HAP-1 (cell line): Measurements from ENCODE around the gene CIDEA.
"Not testable (repeated sequence)": the region's sequence is repeated elsewhere in the genome, so short reads cannot be mapped to it uniquely, and the experiment has no call there.

ENCODE experiments used
- DNase-seq, 2 experiments: peaks; one replicate each; pipeline ENCODE4 v3.0.0-alpha.2; 2016 to 2020; ENCODE audit warnings: low spot score in 2 of 2
- H3K27me3 ChIP-seq: fragments of 250-450 bp; sonication (Bioruptor Pico); 2 replicates; pipeline ENCODE4 v1.5.1; 2020; ENCODE audit warnings: low read depth, mild to moderate bottlenecking, moderate library complexity
- H3K36me3 ChIP-seq: fragments of 250-450 bp; sonication (Bioruptor Pico); replicated peaks from 2 replicates; pipeline ENCODE4 v1.5.1; 2020; ENCODE audit warnings: mild to moderate bottlenecking
- H3K4me1 ChIP-seq: fragments of 250-450 bp; sonication (Bioruptor Pico); 2 replicates; pipeline ENCODE4 v1.5.1; 2020; ENCODE audit warnings: mild to moderate bottlenecking
- H3K4me3 ChIP-seq: fragments of 250-450 bp; sonication (Bioruptor Pico); 2 replicates; pipeline ENCODE4 v1.5.1; 2020; ENCODE audit warnings: mild to moderate bottlenecking, moderate library complexity
- H3K9me3 ChIP-seq: fragments of 250-450 bp; sonication (Bioruptor Pico); 2 replicates; pipeline ENCODE4 v1.5.1; 2020; ENCODE audit warnings: mild to moderate bottlenecking, moderate library complexity
- in situ Hi-C: fragments of 300-500 bp; cut with MboI; formaldehyde crosslinking; loops from 3 replicates; pipeline ENCODE4 v1.14.3; 2020; ENCODE audit warnings: low sequenced_read_pairs, inconsistent platforms, mixed read lengths

CIDEA gene

GRCh38 chr18:12231040-12231882, 22.9 kb upstream of the CIDEA start:
- no peaks in the 10 kb centered on the region for H3K9me3 ChIP-seq
- H3K4me1 ChIP-seq, result no peaks in the 10 kb centered on the region
- no peaks in the 10 kb centered on the region for H3K27me3 ChIP-seq
- DNase-seq, result no peak
- in situ Hi-C loops, result no loop called here
- no peaks in the 10 kb centered on the region for H3K36me3 ChIP-seq
- no peak overlapping the region for H3K4me3 ChIP-seq

- no peak for DNase-seq
- Histone ChIP-seq H3K9me3 (no peaks in the 10 kb centered on the region), H3K36me3 (no peaks in the 10 kb centered on the region), H3K27me3 (no peaks in the 10 kb centered on the region), H3K4me1 (no peaks in the 10 kb centered on the region; the same call in 1 of the 2 replicates), H3K4me3 (no peak overlapping the region)
- in situ Hi-C loops, result no loop called here
Measured at GRCh38 chr18:12231986-12232385, 22.2 kb upstream of the CIDEA start.

- in situ Hi-C loops, result no loop called here
- Histone ChIP-seq H3K36me3 (no peaks in the 10 kb centered on the region), H3K27me3 (no peaks in the 10 kb centered on the region), H3K4me3 (no peak overlapping the region), H3K9me3 (no peaks in the 10 kb centered on the region), H3K4me1 (no peaks in the 10 kb centered on the region; the same call in 1 of the 2 replicates)
- no peak for DNase-seq
Measured at GRCh38 chr18:12233378-12233777, 20.8 kb upstream of the CIDEA start.

GRCh38 chr18:12234451-12235190, 19.5 kb upstream of the CIDEA start:
- Histone ChIP-seq H3K4me3 (no peak overlapping the region), H3K9me3 (no peaks in the 10 kb centered on the region), H3K27me3 (no peaks in the 10 kb centered on the region), H3K4me1 (no peaks in the 10 kb centered on the region; the same call in 1 of the 2 replicates), H3K36me3 (no peaks in the 10 kb centered on the region)
- in situ Hi-C loops, result no loop called here
- no peak for DNase-seq

- no peak overlapping the region for H3K4me3 ChIP-seq
- DNase-seq, result no peak
- peaks cover 11% of the 10 kb centered on the region; the same call in 1 of the 2 replicates for H3K27me3 ChIP-seq
- H3K9me3 ChIP-seq, result no peaks in the 10 kb centered on the region
- no peaks in the 10 kb centered on the region; the same call in 1 of the 2 replicates for H3K4me1 ChIP-seq
- in situ Hi-C loops, result no loop called here
- no peaks in the 10 kb centered on the region for H3K36me3 ChIP-seq
Measured at GRCh38 chr18:12236141-12236540, 18.0 kb upstream of the CIDEA start.

GRCh38 chr18:12236934-12237832, 17.0 kb upstream of the CIDEA start:
- Histone ChIP-seq H3K27me3 (peaks cover 16% of the 10 kb centered on the region; the same call in 1 of the 2 replicates), H3K36me3 (no peaks in the 10 kb centered on the region), H3K4me3 (no peak overlapping the region), H3K9me3 (no peaks in the 10 kb centered on the region), H3K4me1 (no peaks in the 10 kb centered on the region; the same call in 1 of the 2 replicates)
- peak; percentile 49 to 89 for DNase-seq
- in situ Hi-C loops, result no loop called here

- H3K4me1 ChIP-seq, result no peaks in the 10 kb centered on the region; the same call in 1 of the 2 replicates
- H3K9me3 ChIP-seq, result no peaks in the 10 kb centered on the region
- peaks cover 16% of the 10 kb centered on the region; the same call in 1 of the 2 replicates for H3K27me3 ChIP-seq
- no peak overlapping the region for H3K4me3 ChIP-seq
- in situ Hi-C loops, result no loop called here
- no peaks in the 10 kb centered on the region for H3K36me3 ChIP-seq
- DNase-seq, result no peak
Measured at GRCh38 chr18:12238826-12239225, 15.3 kb upstream of the CIDEA start.

GRCh38 chr18:12239431-12239830, 14.7 kb upstream of the CIDEA start:
- in situ Hi-C loops, result no loop called here
- Histone ChIP-seq H3K9me3 (no peaks in the 10 kb centered on the region), H3K27me3 (peaks cover 16% of the 10 kb centered on the region; the same call in 1 of the 2 replicates), H3K4me1 (no peaks in the 10 kb centered on the region; the same call in 1 of the 2 replicates), H3K4me3 (no peak overlapping the region), H3K36me3 (no peaks in the 10 kb centered on the region)
- no peak for DNase-seq

GRCh38 chr18:12242658-12243260, 11.4 kb upstream of the CIDEA start:
- in situ Hi-C loops, result no loop called here
- Histone ChIP-seq H3K36me3 (no peaks in the 10 kb centered on the region), H3K4me3 (no peak overlapping the region), H3K9me3 (no peaks in the 10 kb centered on the region), H3K27me3 (peaks cover 16% of the 10 kb centered on the region; the same call in 1 of the 2 replicates), H3K4me1 (no peaks in the 10 kb centered on the region)
- DNase-seq, result no peak

GRCh38 chr18:12243272-12243671, 10.9 kb upstream of the CIDEA start:
- H3K27me3 ChIP-seq, result peaks cover 16% of the 10 kb centered on the region; the same call in 1 of the 2 replicates
- H3K36me3 ChIP-seq, H3K4me3 ChIP-seq, H3K9me3 ChIP-seq, in situ Hi-C loops, H3K4me1 ChIP-seq, DNase-seq: not testable (repeated sequence)

GRCh38 chr18:12245793-12246135, 8.4 kb upstream of the CIDEA start:
- in situ Hi-C loops, result no loop called here
- Histone ChIP-seq H3K27me3 (peaks cover 10% of the 10 kb centered on the region; the same call in 1 of the 2 replicates), H3K4me3 (no peak overlapping the region), H3K36me3 (no peaks in the 10 kb centered on the region), H3K4me1 (no peaks in the 10 kb centered on the region), H3K9me3 (no peaks in the 10 kb centered on the region)
- no peak for DNase-seq

- Histone ChIP-seq H3K4me3 (no peak overlapping the region), H3K4me1 (no peaks in the 10 kb centered on the region), H3K36me3 (no peaks in the 10 kb centered on the region), H3K27me3 (0 out of 2 replicates have a peak, but pooled peaks cover 2% of the 10 kb centered on the region), H3K9me3 (no peaks in the 10 kb centered on the region)
- in situ Hi-C loops, result no loop called here
- peak in 1 of 2 experiments; percentile 72 for DNase-seq
Measured at GRCh38 chr18:12246849-12247808, 7.0 kb upstream of the CIDEA start.
